ENCODE measurements around the gene OR4C3. TPM values are rescaled to one million over a fixed set of nuclear protein-coding genes. Genes with fewer than 3 reads are reported as not detected.
"Not testable (repeated sequence)": the region's sequence is repeated elsewhere in the genome, so short reads cannot be mapped to it uniquely, and the experiment has no call there.

The OR4C3 gene
- total RNA-seq, 1 donor from 2014 or later = not detected

DNA sequence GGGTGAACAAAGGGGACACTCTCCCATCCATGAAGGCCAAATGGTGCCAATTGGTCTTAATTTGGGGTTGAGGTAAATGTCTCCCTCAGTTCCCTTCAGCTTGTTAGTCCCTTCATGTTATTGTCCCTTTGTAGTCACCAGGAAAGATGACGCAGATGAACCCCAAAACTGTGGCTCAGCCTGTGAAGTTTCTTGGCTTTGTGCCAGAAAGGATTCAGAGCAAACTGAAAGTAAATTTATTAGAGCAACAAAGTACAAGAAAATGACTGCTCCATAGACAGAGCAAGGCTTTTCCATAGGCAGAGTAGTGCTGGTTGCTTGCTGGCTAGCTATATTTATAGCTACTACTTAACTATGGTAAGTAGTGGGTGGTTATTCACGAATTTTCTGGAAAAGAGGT lies 16.7 kb downstream of the OR4C3 start:
- Histone ChIP-seq H3K4me1 (ENCODE audit: insufficient read depth, low read length) (no peaks in the 10 kb centered on the region), H3K27me3 (ENCODE audit: insufficient read depth, low read length) (no peaks in the 10 kb centered on the region), H3K9ac (ENCODE audit: low read length) (no peak overlapping the region), H3K9me3 (ENCODE audit: insufficient read depth, low read depth, low read length) (peaks cover 3% of the 10 kb centered on the region), H3K4me3 (ENCODE audit: insufficient read depth, low read depth, low read length) (no peak overlapping the region), H3K36me3 (ENCODE audit: insufficient read depth, low read length) (no peaks in the 10 kb centered on the region), H3K79me2 (ENCODE audit: insufficient read depth, low read length) (no peaks in the 10 kb centered on the region), H3K27ac (ENCODE audit: low read depth, low read length) (no peak overlapping the region), H4K20me1 (ENCODE audit: insufficient read depth, low read length) (no peaks in the 10 kb centered on the region), H3K4me2 (ENCODE audit: low read length) (no peak overlapping the region), H2AFZ (ENCODE audit: low read depth, low read length) (no peak overlapping the region)
- no peak for FAIRE-seq
- DNase-seq (ENCODE audit: low read depth) = no peak
- Mint-ChIP-seq H3K36me3 (ENCODE audit: low read depth, unreplicated experiment) (no peaks in the 10 kb centered on the region), H3K27me3 (ENCODE audit: low read depth, unreplicated experiment) (no peaks in the 10 kb centered on the region), H3K27ac (ENCODE audit: unreplicated experiment) (no peak overlapping the region), H3K4me3 (ENCODE audit: unreplicated experiment) (no peak overlapping the region), H3K9me3 (ENCODE audit: unreplicated experiment) (peaks cover 18% of the 10 kb centered on the region), H3K4me1 (ENCODE audit: low read depth, unreplicated experiment) (no peaks in the 10 kb centered on the region)
- TF ChIP-seq EZH2 (IDR thresholded peaks at IDR 0.05; ENCODE audit: insufficient read depth, low read length) = no peak
- TF ChIP-seq, protein P1, sequence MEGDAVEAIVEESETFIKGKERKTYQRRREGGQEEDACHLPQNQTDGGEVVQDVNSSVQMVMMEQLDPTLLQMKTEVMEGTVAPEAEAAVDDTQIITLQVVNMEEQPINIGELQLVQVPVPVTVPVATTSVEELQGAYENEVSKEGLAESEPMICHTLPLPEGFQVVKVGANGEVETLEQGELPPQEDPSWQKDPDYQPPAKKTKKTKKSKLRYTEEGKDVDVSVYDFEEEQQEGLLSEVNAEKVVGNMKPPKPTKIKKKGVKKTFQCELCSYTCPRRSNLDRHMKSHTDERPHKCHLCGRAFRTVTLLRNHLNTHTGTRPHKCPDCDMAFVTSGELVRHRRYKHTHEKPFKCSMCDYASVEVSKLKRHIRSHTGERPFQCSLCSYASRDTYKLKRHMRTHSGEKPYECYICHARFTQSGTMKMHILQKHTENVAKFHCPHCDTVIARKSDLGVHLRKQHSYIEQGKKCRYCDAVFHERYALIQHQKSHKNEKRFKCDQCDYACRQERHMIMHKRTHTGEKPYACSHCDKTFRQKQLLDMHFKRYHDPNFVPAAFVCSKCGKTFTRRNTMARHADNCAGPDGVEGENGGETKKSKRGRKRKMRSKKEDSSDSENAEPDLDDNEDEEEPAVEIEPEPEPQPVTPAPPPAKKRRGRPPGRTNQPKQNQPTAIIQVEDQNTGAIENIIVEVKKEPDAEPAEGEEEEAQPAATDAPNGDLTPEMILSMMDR (IDR thresholded peaks at IDR 0.05; ENCODE audit: insufficient read depth, low read depth, low read length) = no peak

DNA sequence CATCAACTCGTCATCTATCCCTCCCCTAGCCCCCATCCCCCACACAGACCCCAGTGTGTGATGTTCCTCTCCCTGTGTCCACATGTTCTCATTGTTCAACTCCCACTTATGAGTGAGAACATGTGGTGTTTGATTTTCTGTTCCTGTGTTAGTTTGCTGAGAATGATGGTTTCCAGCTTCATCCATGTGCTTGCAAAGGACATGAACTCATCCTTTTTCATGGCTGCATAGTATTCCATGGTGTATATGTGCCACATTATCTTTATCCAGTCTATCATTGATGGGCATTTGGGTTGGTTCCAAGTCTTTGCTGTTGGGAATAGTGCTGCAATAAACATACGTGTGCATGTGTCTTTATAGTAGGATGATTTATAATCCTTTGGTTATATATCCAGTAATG lies 17.8 kb downstream of the OR4C3 start:
- H3K4me3 Mint-ChIP-seq (ENCODE audit: unreplicated experiment); H3K36me3 Mint-ChIP-seq (ENCODE audit: low read depth, unreplicated experiment); H4K20me1 ChIP-seq (ENCODE audit: insufficient read depth, low read length); DNase-seq (ENCODE audit: low read depth); H3K4me1 Mint-ChIP-seq (ENCODE audit: low read depth, unreplicated experiment); H3K4me3 ChIP-seq (ENCODE audit: insufficient read depth, low read depth, low read length); H3K36me3 ChIP-seq (ENCODE audit: insufficient read depth, low read length); H3K9me3 ChIP-seq (ENCODE audit: insufficient read depth, low read depth, low read length); FAIRE-seq; H3K27ac Mint-ChIP-seq (ENCODE audit: unreplicated experiment); H3K9ac ChIP-seq (ENCODE audit: low read length); H3K27me3 Mint-ChIP-seq (ENCODE audit: low read depth, unreplicated experiment); H3K27me3 ChIP-seq (ENCODE audit: insufficient read depth, low read length); H3K27ac ChIP-seq (ENCODE audit: low read depth, low read length); H3K4me2 ChIP-seq (ENCODE audit: low read length); H2AFZ ChIP-seq (ENCODE audit: low read depth, low read length); H3K4me1 ChIP-seq (ENCODE audit: insufficient read depth, low read length); H3K79me2 ChIP-seq (ENCODE audit: insufficient read depth, low read length): not testable (repeated sequence)
- H3K9me3 Mint-ChIP-seq (ENCODE audit: unreplicated experiment) = peaks cover 16% of the 10 kb centered on the region

DNA sequence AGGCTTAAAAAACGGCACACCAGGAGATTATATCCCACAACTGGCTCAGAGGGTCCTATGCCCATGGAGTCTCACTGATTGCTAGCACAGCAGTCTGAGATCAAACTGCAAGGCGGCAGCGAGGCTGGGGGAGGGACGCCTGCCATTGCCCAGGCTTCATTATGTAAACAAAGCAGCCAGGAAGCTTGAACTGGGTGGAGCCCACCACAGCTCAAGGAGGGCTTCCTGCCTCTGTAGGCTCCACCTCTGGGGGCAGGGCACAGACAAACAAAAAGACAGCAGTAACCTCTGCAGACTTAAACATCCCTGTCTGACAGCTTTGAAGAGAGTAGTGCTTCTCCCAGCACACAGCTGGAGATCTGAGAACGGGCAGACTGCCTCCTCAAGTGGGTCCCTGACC lies 21.6 kb downstream of the OR4C3 start:
- H3K36me3 ChIP-seq (ENCODE audit: insufficient read depth, low read length); H3K4me2 ChIP-seq (ENCODE audit: low read length); H3K27me3 Mint-ChIP-seq (ENCODE audit: low read depth, unreplicated experiment); H4K20me1 ChIP-seq (ENCODE audit: insufficient read depth, low read length); H3K79me2 ChIP-seq (ENCODE audit: insufficient read depth, low read length); H3K4me1 ChIP-seq (ENCODE audit: insufficient read depth, low read length); H3K36me3 Mint-ChIP-seq (ENCODE audit: low read depth, unreplicated experiment); FAIRE-seq; H3K4me3 Mint-ChIP-seq (ENCODE audit: unreplicated experiment); H3K9me3 ChIP-seq (ENCODE audit: insufficient read depth, low read depth, low read length); H3K27ac Mint-ChIP-seq (ENCODE audit: unreplicated experiment); H3K27me3 ChIP-seq (ENCODE audit: insufficient read depth, low read length); H3K9ac ChIP-seq (ENCODE audit: low read length); H3K4me3 ChIP-seq (ENCODE audit: insufficient read depth, low read depth, low read length); H3K4me1 Mint-ChIP-seq (ENCODE audit: low read depth, unreplicated experiment); H2AFZ ChIP-seq (ENCODE audit: low read depth, low read length); H3K27ac ChIP-seq (ENCODE audit: low read depth, low read length); DNase-seq (ENCODE audit: low read depth): not testable (repeated sequence)
- peaks cover 18% of the 10 kb centered on the region for H3K9me3 Mint-ChIP-seq (ENCODE audit: unreplicated experiment)

DNA sequence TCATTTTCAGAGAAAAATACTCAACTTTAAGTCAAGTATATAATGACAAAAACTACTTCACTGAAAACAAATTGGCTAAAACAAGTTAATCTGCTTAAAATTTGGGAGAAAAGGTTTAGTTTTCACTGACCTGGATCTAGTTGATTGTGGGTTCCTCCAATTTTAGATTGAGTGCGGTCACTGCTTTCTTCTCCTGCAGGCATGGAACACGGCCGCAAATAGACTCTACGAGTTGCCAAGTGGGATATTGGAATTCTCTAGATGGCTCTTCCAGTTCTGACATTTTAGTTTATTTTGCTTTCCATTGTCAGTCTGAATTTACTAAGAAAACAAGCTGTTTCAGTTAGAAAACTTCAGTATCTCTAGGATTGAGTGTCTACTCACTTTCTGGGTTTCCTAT lies 29.3 kb downstream of the OR4C3 start:
- Histone ChIP-seq H3K36me3 (ENCODE audit: insufficient read depth, low read length) (no peaks in the 10 kb centered on the region), H3K79me2 (ENCODE audit: insufficient read depth, low read length) (no peaks in the 10 kb centered on the region), H3K9me3 (ENCODE audit: insufficient read depth, low read depth, low read length) (peaks cover 3% of the 10 kb centered on the region), H4K20me1 (ENCODE audit: insufficient read depth, low read length) (no peaks in the 10 kb centered on the region), H3K27ac (ENCODE audit: low read depth, low read length) (no peak overlapping the region), H3K4me2 (ENCODE audit: low read length) (no peak overlapping the region), H3K4me3 (ENCODE audit: insufficient read depth, low read depth, low read length) (no peak overlapping the region), H2AFZ (ENCODE audit: low read depth, low read length) (no peak overlapping the region), H3K9ac (ENCODE audit: low read length) (no peak overlapping the region), H3K4me1 (ENCODE audit: insufficient read depth, low read length) (no peaks in the 10 kb centered on the region), H3K27me3 (ENCODE audit: insufficient read depth, low read length) (no peaks in the 10 kb centered on the region)
- Mint-ChIP-seq H3K4me3 (ENCODE audit: unreplicated experiment) (no peak overlapping the region), H3K9me3 (ENCODE audit: unreplicated experiment) (peaks cover 9% of the 10 kb centered on the region), H3K27me3 (ENCODE audit: low read depth, unreplicated experiment) (no peaks in the 10 kb centered on the region), H3K4me1 (ENCODE audit: low read depth, unreplicated experiment) (no peaks in the 10 kb centered on the region), H3K27ac (ENCODE audit: unreplicated experiment) (no peak overlapping the region), H3K36me3 (ENCODE audit: low read depth, unreplicated experiment) (no peaks in the 10 kb centered on the region)
- DNase-seq (ENCODE audit: low read depth) (no peak), FAIRE-seq (no peak)
- TF ChIP-seq EZH2 (IDR thresholded peaks at IDR 0.05; ENCODE audit: insufficient read depth, low read length) = no peak
- TF ChIP-seq, protein P1 (IDR thresholded peaks at IDR 0.05; ENCODE audit: insufficient read depth, low read depth, low read length) = no peak

Measured in astrocyte (in vitro differentiated cells and primary cell).